ENCODE measurements around the gene SUSD3. TPM values are rescaled to one million over a fixed set of nuclear protein-coding genes. Genes with fewer than 3 reads are reported as not detected.

The SUSD3 gene
- total and polyA plus RNA-seq, 4 experiments from 2014 or later: 58.3 to 199 (median 106) TPM

DNA sequence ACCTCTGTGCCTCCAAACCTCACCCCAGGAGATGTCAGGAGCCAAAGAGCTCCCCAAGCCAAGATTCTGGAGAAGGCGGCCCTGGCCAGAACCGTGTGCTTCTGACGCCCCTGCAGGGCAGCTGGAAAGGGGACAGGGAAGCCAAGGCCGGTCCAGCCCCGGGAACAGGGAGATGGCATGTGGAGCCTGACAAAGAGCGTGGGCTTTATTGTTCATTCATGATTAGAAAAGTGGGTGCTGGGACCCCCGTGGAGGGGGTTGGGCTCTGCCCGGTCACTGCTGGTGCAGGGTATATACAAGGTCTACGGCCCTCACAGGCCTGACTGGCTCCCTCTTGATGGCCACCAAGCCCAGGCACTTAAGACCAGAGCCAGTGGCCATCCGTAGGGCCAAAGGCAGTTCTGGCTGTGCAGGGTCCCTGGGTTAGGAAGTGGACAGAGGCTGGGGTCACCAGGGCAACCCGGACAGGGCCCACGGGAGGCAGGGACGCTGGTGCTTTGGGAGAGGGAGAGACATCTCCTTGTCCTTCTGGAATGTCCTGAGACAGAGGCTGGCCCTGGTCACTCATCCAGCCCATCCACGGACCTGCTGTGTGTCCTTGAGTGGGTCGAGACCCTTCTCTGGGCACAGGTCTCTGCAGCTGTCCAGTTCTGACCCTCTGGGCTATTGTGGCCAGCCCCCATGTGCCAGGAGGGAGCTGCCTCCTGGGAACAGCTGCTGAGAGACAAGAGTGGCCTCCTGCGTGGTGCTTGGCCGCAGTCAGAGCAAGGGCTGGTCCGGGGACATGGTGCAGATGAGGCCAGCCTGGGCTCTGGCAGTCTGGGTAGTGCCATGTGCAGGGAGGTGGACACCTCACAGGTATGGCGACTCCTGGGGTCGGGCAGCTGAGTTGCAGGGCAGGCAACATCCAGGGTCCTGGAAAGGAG lies 63.1 kb downstream of the SUSD3 start:
- Mint-ChIP-seq H3K4me1 (peaks cover 22 to 51% (median 29%) of the 10 kb centered on the region in 4 donors), H3K27me3 (no peaks in the 10 kb centered on the region), H3K36me3 (peaks cover 0 to 36% of the 10 kb centered on the region in 2 donors), H3K4me3 (no peak overlapping the region), H3K9me3 (no peaks in the 10 kb centered on the region), H3K27ac (peak overlapping the region in 3 of 7 donors; percentile 57 to 81 (median 80))
- peaks cover 28% of the 10 kb centered on the region for H3K4me1 ChIP-seq (ENCODE audit: insufficient read depth, low read length)
- no peak overlapping the region for H3K27ac ChIP-seq (ENCODE audit: low read depth, low read length)
- H3K36me3 ChIP-seq (ENCODE audit: insufficient read depth, low read length): peaks cover 7% of the 10 kb centered on the region
- intact Hi-C loops (cut with micrococcal nuclease): no loop called here
- DNase-seq: peak in 1 of 5 donors; percentile 36
- no peaks in the 10 kb centered on the region for H3K9me3 ChIP-seq (ENCODE audit: control insufficient read depth in 1 of 2, low read length in 2 of 2)
- no peaks in the 10 kb centered on the region for H3K27me3 ChIP-seq (ENCODE audit: insufficient read depth, low read length)
- ChIA-PET CTCF (ENCODE audit: partially characterized antibody) (interaction anchor here (2.7 kb wide), 1 partner anchor 12 kb away, joined by 9 read pairs; no protein-coding TSS in a partner anchor), POLR2A (ENCODE audit: partially characterized antibody) (no interaction called here)
- H3K4me3 ChIP-seq (ENCODE audit: low read length in 2 of 2): no peak overlapping the region

DNA sequence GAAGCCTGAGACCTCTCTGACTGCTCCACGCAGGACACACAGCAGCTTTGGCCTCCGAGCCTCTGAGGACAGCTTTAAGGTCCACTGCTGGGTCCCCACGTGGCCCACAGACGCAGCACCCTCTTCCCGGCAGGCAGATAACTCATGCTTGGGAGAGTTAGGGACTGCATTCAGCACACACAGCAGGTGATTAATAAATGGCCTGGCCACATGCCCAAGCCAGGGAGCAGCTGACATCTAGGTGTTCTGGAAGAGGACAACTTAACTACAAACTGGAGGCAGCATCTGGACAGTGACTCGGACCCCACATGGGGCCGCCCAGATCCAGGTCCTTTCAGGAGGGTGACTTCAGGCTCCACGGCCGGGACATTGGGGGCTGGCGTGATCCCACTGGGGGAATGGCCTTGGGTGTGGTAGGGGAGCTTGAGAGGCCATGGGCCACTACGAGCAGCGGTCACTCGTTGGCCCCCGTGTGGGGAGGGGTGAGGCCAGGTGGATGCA lies 64.3 kb downstream of the SUSD3 start:
- peak overlapping the region in 3 of 7 donors; percentile 63 to 81 (median 64) for H3K27ac Mint-ChIP-seq
- peak in 1 of 5 donors; percentile 37 for DNase-seq
- ChIA-PET CTCF (ENCODE audit: partially characterized antibody) (interaction anchor here (0.7 kb wide), 1 partner anchor 14 kb away, joined by 3 read pairs; no protein-coding TSS in a partner anchor), POLR2A (ENCODE audit: partially characterized antibody) (no interaction called here)
- peaks cover 28 to 63% (median 39%) of the 10 kb centered on the region in 4 donors for H3K4me1 Mint-ChIP-seq
- H3K9me3 Mint-ChIP-seq: no peaks in the 10 kb centered on the region
- Histone ChIP-seq H3K4me3 (ENCODE audit: low read length in 2 of 2) (no peak overlapping the region), H3K9me3 (ENCODE audit: control insufficient read depth in 1 of 2, low read length in 2 of 2) (no peaks in the 10 kb centered on the region), H3K27me3 (ENCODE audit: insufficient read depth, low read length) (no peaks in the 10 kb centered on the region), H3K36me3 (ENCODE audit: insufficient read depth, low read length) (peaks cover 7% of the 10 kb centered on the region), H3K4me1 (ENCODE audit: insufficient read depth, low read length) (peaks cover 40% of the 10 kb centered on the region), H3K27ac (ENCODE audit: low read depth, low read length) (no peak overlapping the region)
- no peak overlapping the region for H3K4me3 Mint-ChIP-seq
- intact Hi-C loops (cut with micrococcal nuclease): no loop called here
- H3K27me3 Mint-ChIP-seq: no peaks in the 10 kb centered on the region
- peaks cover 0 to 36% of the 10 kb centered on the region in 2 donors for H3K36me3 Mint-ChIP-seq

GRCh38 chr9:93123561-93124283 lies 65.2 kb downstream of the SUSD3 start:
- H3K4me1 Mint-ChIP-seq: peaks cover 29 to 68% (median 41%) of the 10 kb centered on the region in 4 donors
- H3K27ac ChIP-seq (ENCODE audit: low read depth, low read length): no peak overlapping the region
- peaks cover 49% of the 10 kb centered on the region for H3K4me1 ChIP-seq (ENCODE audit: insufficient read depth, low read length)

GRCh38 chr9:93124793-93125192 lies 66.3 kb downstream of the SUSD3 start:
- ChIA-PET POLR2A (ENCODE audit: partially characterized antibody) (interaction anchor here (1.2 to 1.9 kb wide), 2 partner anchors 9 to 19 kb away, joined by 5 to 8 read pairs; partner anchors contain the start of gene NINJ1), CTCF (ENCODE audit: partially characterized antibody) (interaction anchor here (2.3 kb wide), 1 partner anchor 16 kb away, joined by 20 read pairs; no protein-coding TSS in a partner anchor)
- peak in 1 of 5 donors; percentile 29 for DNase-seq
- H3K27me3 ChIP-seq (ENCODE audit: insufficient read depth, low read length): no peaks in the 10 kb centered on the region
- H3K9me3 ChIP-seq (ENCODE audit: control insufficient read depth in 1 of 2, low read length in 2 of 2): no peaks in the 10 kb centered on the region
- peaks cover 0 to 41% of the 10 kb centered on the region in 2 donors for H3K36me3 Mint-ChIP-seq
- peaks cover 48% of the 10 kb centered on the region for H3K4me1 ChIP-seq (ENCODE audit: insufficient read depth, low read length)
- H3K9me3 Mint-ChIP-seq: no peaks in the 10 kb centered on the region
- intact Hi-C loops (cut with micrococcal nuclease): no loop called here
- no peaks in the 10 kb centered on the region for H3K27me3 Mint-ChIP-seq
- no peak overlapping the region for H3K4me3 ChIP-seq (ENCODE audit: low read length in 2 of 2)
- H3K27ac Mint-ChIP-seq: peak overlapping the region in 4 of 7 donors; percentile 22 to 81 (median 41)
- H3K4me3 Mint-ChIP-seq: peak overlapping the region in 1 of 8 donors; percentile 26
- no peak overlapping the region for H3K27ac ChIP-seq (ENCODE audit: low read depth, low read length)
- peaks cover 28 to 71% (median 42%) of the 10 kb centered on the region in 4 donors for H3K4me1 Mint-ChIP-seq
- peaks cover 7% of the 10 kb centered on the region for H3K36me3 ChIP-seq (ENCODE audit: insufficient read depth, low read length)

More at GRCh38 chr9:93123561-93124283, 65.2 kb downstream of the SUSD3 start:
- H3K27me3 ChIP-seq (ENCODE audit: insufficient read depth, low read length): no peaks in the 10 kb centered on the region
- no peaks in the 10 kb centered on the region for H3K9me3 Mint-ChIP-seq
- CTCF ChIA-PET (ENCODE audit: partially characterized antibody): interaction anchor here (2.3 kb wide), 1 partner anchor 15 kb away, joined by 20 read pairs; no protein-coding TSS in a partner anchor
- peaks cover 7% of the 10 kb centered on the region for H3K36me3 ChIP-seq (ENCODE audit: insufficient read depth, low read length)
- POLR2A ChIA-PET (ENCODE audit: partially characterized antibody): interaction anchor here (1.2 kb wide), 1 partner anchor 10 kb away, joined by 5 read pairs; the partner anchor contains the start of gene NINJ1
- no peak overlapping the region for H3K4me3 ChIP-seq (ENCODE audit: low read length in 2 of 2)
- H3K9me3 ChIP-seq (ENCODE audit: control insufficient read depth in 1 of 2, low read length in 2 of 2): no peaks in the 10 kb centered on the region
- peak in 1 of 5 donors; percentile 39 for DNase-seq
- intact Hi-C loops (cut with micrococcal nuclease): no loop called here
- peak overlapping the region in 1 of 8 donors; percentile 20 for H3K4me3 Mint-ChIP-seq
- H3K27me3 Mint-ChIP-seq: no peaks in the 10 kb centered on the region
- peak overlapping the region in 6 of 7 donors; percentile 4 to 81 (median 62) for H3K27ac Mint-ChIP-seq
- H3K36me3 Mint-ChIP-seq: peaks cover 0 to 40% of the 10 kb centered on the region in 2 donors

- peak in 1 of 5 donors; percentile 35 for DNase-seq
- no peaks in the 10 kb centered on the region for H3K27me3 ChIP-seq (ENCODE audit: insufficient read depth, low read length)
- H3K9me3 Mint-ChIP-seq: no peaks in the 10 kb centered on the region
- no peak overlapping the region for H3K4me3 ChIP-seq (ENCODE audit: low read length in 2 of 2)
- intact Hi-C loops (cut with micrococcal nuclease): no loop called here
- ChIA-PET POLR2A (ENCODE audit: partially characterized antibody) (interaction anchor here (1.0 to 1.9 kb wide), 8 partner anchors 9 to 171 kb away, joined by 3 to 8 read pairs (median 4); partner anchors contain the start of genes CARD19 and NINJ1), CTCF (ENCODE audit: partially characterized antibody) (interaction anchor here (1.0 to 2.3 kb wide), 3 partner anchors 16 to 178 kb away, joined by 3 to 20 read pairs (median 4); no protein-coding TSS in a partner anchor)
- peaks cover 7% of the 10 kb centered on the region for H3K36me3 ChIP-seq (ENCODE audit: insufficient read depth, low read length)
- peak overlapping the region; percentile 19 for H3K27ac ChIP-seq (ENCODE audit: low read depth, low read length)
- H3K9me3 ChIP-seq (ENCODE audit: control insufficient read depth in 1 of 2, low read length in 2 of 2): no peaks in the 10 kb centered on the region
- peak overlapping the region in 4 of 8 donors; percentile 45 to 86 (median 78) for H3K4me3 Mint-ChIP-seq
- H3K27ac Mint-ChIP-seq: peak overlapping the region; percentile 80 to 97 (median 93)
- H3K36me3 Mint-ChIP-seq: peaks cover 0 to 36% of the 10 kb centered on the region in 2 donors
- no peaks in the 10 kb centered on the region for H3K27me3 Mint-ChIP-seq
- peaks cover 23 to 68% (median 39%) of the 10 kb centered on the region in 4 donors for H3K4me1 Mint-ChIP-seq
- peaks cover 48% of the 10 kb centered on the region for H3K4me1 ChIP-seq (ENCODE audit: insufficient read depth, low read length)
These were observed 66.9 kb downstream of the SUSD3 start for GRCh38 chr9:93125331-93125894.

- peaks cover 0 to 32% of the 10 kb centered on the region in 2 donors for H3K36me3 Mint-ChIP-seq
- peaks cover 23 to 74% (median 44%) of the 10 kb centered on the region in 4 donors for H3K4me1 Mint-ChIP-seq
- H3K4me3 ChIP-seq (ENCODE audit: low read length in 2 of 2): no peak overlapping the region
- H3K27me3 Mint-ChIP-seq: no peaks in the 10 kb centered on the region
- H3K36me3 ChIP-seq (ENCODE audit: insufficient read depth, low read length): peaks cover 7% of the 10 kb centered on the region
- ChIA-PET CTCF (ENCODE audit: partially characterized antibody) (interaction anchor here (1.0 to 2.3 kb wide), 3 partner anchors 17 to 177 kb away, joined by 3 to 20 read pairs (median 4); no protein-coding TSS in a partner anchor), POLR2A (ENCODE audit: partially characterized antibody) (interaction anchor here (1.0 to 1.9 kb wide), 9 partner anchors 8 to 172 kb away, joined by 3 to 8 read pairs (median 4); partner anchors contain the start of genes CARD19 and NINJ1)
- peak in 1 of 5 donors; percentile 52 for DNase-seq
- peak overlapping the region; percentile 55 for H3K27ac ChIP-seq (ENCODE audit: low read depth, low read length)
- H3K27me3 ChIP-seq (ENCODE audit: insufficient read depth, low read length): no peaks in the 10 kb centered on the region
- H3K9me3 ChIP-seq (ENCODE audit: control insufficient read depth in 1 of 2, low read length in 2 of 2): no peaks in the 10 kb centered on the region
- peaks cover 55% of the 10 kb centered on the region for H3K4me1 ChIP-seq (ENCODE audit: insufficient read depth, low read length)
- intact Hi-C loops (cut with micrococcal nuclease): no loop called here
- H3K27ac Mint-ChIP-seq: peak overlapping the region; percentile 80 to 97 (median 93)
- no peaks in the 10 kb centered on the region for H3K9me3 Mint-ChIP-seq
- peak overlapping the region in 6 of 8 donors; percentile 16 to 86 (median 74) for H3K4me3 Mint-ChIP-seq
These were observed 67.8 kb downstream of the SUSD3 start for GRCh38 chr9:93126151-93126781.
